NCI-H748 (cell line): ENCODE results near the gene MOB2.
"Not testable (repeated sequence)": the region's sequence is repeated elsewhere in the genome, so short reads cannot be mapped to it uniquely, and the experiment has no call there.

Experiments used
- DNase-seq: peaks from one replicate; lab custom pipeline; 2025; ENCODE audit not compliant: unreplicated experiment; lab: John Stamatoyannopoulos, UW

MOB2 gene

DNA sequence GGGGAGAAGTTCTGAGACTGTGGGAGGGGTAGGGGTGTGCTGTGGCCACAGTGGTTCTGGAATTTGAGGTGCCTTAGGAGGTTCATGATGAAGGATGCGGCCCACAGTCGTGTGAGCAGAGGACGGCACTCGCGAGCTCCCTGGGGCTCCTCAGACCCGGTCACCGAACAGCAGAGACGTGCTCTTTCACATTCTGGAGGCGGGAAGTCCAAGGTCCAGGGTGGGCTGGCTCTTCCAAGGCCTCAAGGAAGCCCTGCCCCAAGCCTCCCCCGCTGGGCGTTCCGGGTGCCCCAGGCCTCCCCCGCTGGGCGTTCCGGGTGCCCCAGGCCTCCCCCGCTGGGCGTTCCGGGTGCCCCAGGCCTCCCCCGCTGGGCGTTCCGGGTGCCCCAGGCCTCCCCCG is 63.2 kb downstream of the MOB2 start:
- DNase-seq: not testable (repeated sequence)

DNA sequence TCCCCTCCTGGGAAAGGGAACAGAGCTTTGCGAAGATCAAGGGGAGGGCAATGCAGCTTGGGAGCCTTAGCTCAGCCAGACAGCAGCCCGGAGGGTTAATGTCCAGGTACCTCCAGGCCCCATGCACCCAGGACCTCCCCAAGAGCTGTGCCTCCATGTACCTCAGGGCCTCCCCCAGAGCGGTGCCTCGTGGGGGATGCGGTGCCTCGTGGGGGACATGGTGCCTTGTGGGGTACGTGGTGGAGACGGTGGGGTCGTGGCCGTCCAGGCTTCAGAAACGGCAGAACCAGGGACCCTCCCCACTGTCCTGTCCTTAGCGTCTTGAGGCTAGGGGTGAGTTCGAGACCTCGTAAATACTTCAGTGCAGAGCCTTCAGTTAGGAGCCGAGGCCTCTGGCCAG is 63.6 kb downstream of the MOB2 start:
- no peak for DNase-seq

DNA sequence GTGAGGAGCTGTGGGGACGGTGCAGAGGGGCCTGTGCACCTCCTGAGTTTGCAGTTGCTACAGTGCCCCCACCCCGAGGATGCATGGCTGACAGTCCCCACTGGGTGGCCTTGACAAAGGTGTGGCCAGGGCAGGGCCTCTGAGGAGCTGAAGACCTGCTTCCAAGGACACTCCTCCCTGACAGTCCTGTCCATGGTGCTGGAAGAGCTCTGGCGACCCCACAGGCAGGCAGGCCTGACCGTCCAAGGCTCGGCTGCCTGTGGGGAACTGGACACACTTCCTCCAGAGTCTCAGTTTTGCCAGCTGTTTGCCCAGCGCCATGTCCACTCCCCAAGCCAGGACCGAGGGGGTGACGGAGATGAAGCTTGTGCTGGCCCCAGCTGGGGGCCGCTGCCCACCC is 64.1 kb downstream of the MOB2 start:
- no peak for DNase-seq

DNA sequence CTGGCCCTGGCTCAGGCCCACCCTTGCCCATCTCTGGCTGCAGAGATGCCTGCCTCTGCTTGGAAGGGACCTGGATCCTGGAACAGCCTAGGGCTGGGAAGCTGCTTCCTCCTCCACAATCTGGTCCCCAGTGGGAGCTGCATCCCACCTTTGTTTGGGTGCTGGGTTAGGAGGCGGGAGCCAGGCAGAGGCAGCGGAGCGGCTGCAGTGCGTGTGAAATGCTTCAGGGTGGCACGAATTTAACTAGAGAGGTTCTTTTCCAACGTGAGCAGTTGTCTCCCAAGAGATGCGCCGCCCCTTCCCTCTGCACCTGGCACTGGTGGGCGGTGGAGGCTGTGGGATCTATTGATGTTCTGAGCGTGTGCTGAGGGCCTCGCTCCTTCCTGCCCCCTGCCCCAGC is 65.3 kb downstream of the MOB2 start:
- DNase-seq: no peak

DNA sequence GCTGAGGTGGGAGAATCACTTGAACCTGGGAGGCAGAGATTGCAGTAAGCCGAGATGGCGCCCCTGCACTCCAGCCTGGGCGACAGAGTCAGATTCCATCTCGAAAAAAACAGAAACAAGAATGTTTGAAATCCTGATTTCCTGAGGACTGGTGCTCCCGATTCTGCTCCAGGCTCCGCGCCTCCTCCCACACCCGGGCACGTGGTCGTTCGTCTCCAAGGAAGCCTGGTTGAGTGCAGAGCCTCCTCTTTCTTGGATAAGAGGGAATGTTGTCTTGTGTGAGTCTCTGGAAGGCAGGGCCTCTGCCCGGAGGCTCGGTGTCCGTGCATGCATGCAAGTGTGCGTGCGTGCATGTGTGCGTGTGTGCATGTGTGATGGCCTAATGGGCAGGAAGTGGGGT is 66.8 kb downstream of the MOB2 start:
- DNase-seq: no peak
